ENCODE measurements around the gene LOXL1.

GRCh38 chr15:73888224-73889041 lies 37.8 kb upstream of the LOXL1 start:
- no peak for TF ChIP-seq RARB (CRISPR knock-in tag; IDR thresholded peaks at IDR 0.05)
- no peak for TF ChIP-seq SNAI2 (CRISPR knock-in tag; IDR thresholded peaks at IDR 0.05)
- no peak for TF ChIP-seq ZFP30 (CRISPR knock-in tag; IDR thresholded peaks at IDR 0.05)
- no peak for TF ChIP-seq TCF4 (CRISPR knock-in tag; IDR thresholded peaks at IDR 0.05; ENCODE audit: borderline replicate concordance)
- TF ChIP-seq ARNTL (CRISPR knock-in tag; IDR thresholded peaks at IDR 0.05; ENCODE audit: borderline replicate concordance, low read depth): no peak
- TF ChIP-seq OSR1 (CRISPR knock-in tag; IDR thresholded peaks at IDR 0.05): no peak
- no peak for TF ChIP-seq ESRRG (CRISPR knock-in tag; IDR thresholded peaks at IDR 0.05)
- no peak for TF ChIP-seq PPARA (CRISPR knock-in tag; IDR thresholded peaks at IDR 0.05; ENCODE audit: borderline replicate concordance)
- no peak for TF ChIP-seq CSRNP3 (CRISPR knock-in tag; IDR thresholded peaks at IDR 0.05)
- TF ChIP-seq ZFP3 (CRISPR knock-in tag; IDR thresholded peaks at IDR 0.05): no peak
